Astrocyte (in vitro differentiated cells and primary cell): ENCODE results near the gene NSMF. TPM values are rescaled to one million over a fixed set of nuclear protein-coding genes. Genes with fewer than 3 reads are reported as not detected.

Experiments
- DNase-seq: peaks from one replicate; pipeline ENCODE4 v3.0.0-alpha.2; 2010; ENCODE audit warnings: low read depth
- FAIRE-seq: peaks from 2 replicates; lab custom pipeline; 2011; peaks lifted over from hg19 to GRCh38; lab: Jason Lieb, UNC
- H2AFZ ChIP-seq: 2 replicates; pipeline ENCODE4 v1.6.0; 2012; ENCODE audit warnings: low read depth, low read length, inconsistent platforms
- H3K27ac ChIP-seq: 2 replicates; pipeline ENCODE4 v1.5.1; 2011; ENCODE audit warnings: low read depth, low read length, inconsistent platforms
- H3K27me3 ChIP-seq: 2 replicates; pipeline ENCODE4 v1.6.0; 2011; ENCODE audit warnings: low read length, inconsistent platforms; ENCODE audit not compliant: insufficient read depth
- H3K36me3 ChIP-seq: 2 replicates; pipeline ENCODE4 v1.5.1; 2011; ENCODE audit warnings: low read length, inconsistent platforms; ENCODE audit not compliant: insufficient read depth
- H3K4me1 ChIP-seq: 2 replicates; pipeline ENCODE4 v1.5.1; 2011; ENCODE audit warnings: low read length, inconsistent platforms; ENCODE audit not compliant: insufficient read depth
- H3K4me2 ChIP-seq: 2 replicates; pipeline ENCODE4 v1.6.0; 2012; ENCODE audit warnings: low read length, inconsistent platforms
- H3K4me3 ChIP-seq: 2 replicates; pipeline ENCODE4 v1.5.1; 2011; ENCODE audit warnings: low read depth, mild to moderate bottlenecking, low read length, inconsistent platforms; ENCODE audit not compliant: insufficient read depth
- H3K79me2 ChIP-seq: 2 replicates; pipeline ENCODE4 v1.6.0; 2012; ENCODE audit warnings: mild to moderate bottlenecking, low read length, inconsistent platforms; ENCODE audit not compliant: insufficient read depth
- H3K9ac ChIP-seq: 2 replicates; pipeline ENCODE4 v1.6.0; 2012; ENCODE audit warnings: mild to moderate bottlenecking, low read length, inconsistent platforms
- H3K9me3 ChIP-seq: 2 replicates; pipeline ENCODE4 v1.5.1; 2012; ENCODE audit warnings: low read depth, mild to moderate bottlenecking, low read length, inconsistent platforms; ENCODE audit not compliant: insufficient read depth
- H4K20me1 ChIP-seq: 2 replicates; pipeline ENCODE4 v1.6.0; 2012; ENCODE audit warnings: low read length, inconsistent platforms; ENCODE audit not compliant: insufficient read depth
- H3K27ac Mint-ChIP-seq: one replicate; pipeline ENCODE4 v1.8.0; 2021; ENCODE audit warnings: mild to moderate bottlenecking, mixed read lengths; ENCODE audit not compliant: unreplicated experiment
- H3K27me3 Mint-ChIP-seq: one replicate; pipeline ENCODE4 v1.8.0; 2021; ENCODE audit warnings: low read depth, mixed read lengths; ENCODE audit not compliant: unreplicated experiment
- H3K36me3 Mint-ChIP-seq: one replicate; pipeline ENCODE4 v1.8.0; 2021; ENCODE audit warnings: low read depth, mixed read lengths; ENCODE audit not compliant: unreplicated experiment
- H3K4me1 Mint-ChIP-seq: one replicate; pipeline ENCODE4 v1.8.0; 2021; ENCODE audit warnings: low read depth, mixed read lengths; ENCODE audit not compliant: unreplicated experiment
- H3K4me3 Mint-ChIP-seq: one replicate; pipeline ENCODE4 v1.8.0; 2021; ENCODE audit warnings: mild to moderate bottlenecking, moderate library complexity, mixed read lengths; ENCODE audit not compliant: unreplicated experiment
- H3K9me3 Mint-ChIP-seq: one replicate; pipeline ENCODE4 v1.8.0; 2021; ENCODE audit warnings: mild to moderate bottlenecking, mixed read lengths; ENCODE audit not compliant: unreplicated experiment
- EZH2 ChIP-seq: IDR thresholded peaks from 2 replicates; pipeline ENCODE4 v1.6.1; 2012; ENCODE audit warnings: mild to moderate bottlenecking, low read length, inconsistent platforms; ENCODE audit not compliant: insufficient read depth
- total RNA-seq: library from RNA; stranded (reverse); gene quantifications from 2 replicates; pipeline ENCODE4 v1.2.1, GENCODE V29; 2021
- TF ChIP-seq, protein P1 (sequence below): IDR thresholded peaks from 2 replicates; pipeline ENCODE4 v1.5.1; 2011; ENCODE audit warnings: low read depth, mild to moderate bottlenecking, inconsistent platforms, low read length, moderate library complexity; ENCODE audit not compliant: insufficient read depth

NSMF gene
- total RNA-seq, 1 donor from 2014 or later, result 50.5 TPM

DNA sequence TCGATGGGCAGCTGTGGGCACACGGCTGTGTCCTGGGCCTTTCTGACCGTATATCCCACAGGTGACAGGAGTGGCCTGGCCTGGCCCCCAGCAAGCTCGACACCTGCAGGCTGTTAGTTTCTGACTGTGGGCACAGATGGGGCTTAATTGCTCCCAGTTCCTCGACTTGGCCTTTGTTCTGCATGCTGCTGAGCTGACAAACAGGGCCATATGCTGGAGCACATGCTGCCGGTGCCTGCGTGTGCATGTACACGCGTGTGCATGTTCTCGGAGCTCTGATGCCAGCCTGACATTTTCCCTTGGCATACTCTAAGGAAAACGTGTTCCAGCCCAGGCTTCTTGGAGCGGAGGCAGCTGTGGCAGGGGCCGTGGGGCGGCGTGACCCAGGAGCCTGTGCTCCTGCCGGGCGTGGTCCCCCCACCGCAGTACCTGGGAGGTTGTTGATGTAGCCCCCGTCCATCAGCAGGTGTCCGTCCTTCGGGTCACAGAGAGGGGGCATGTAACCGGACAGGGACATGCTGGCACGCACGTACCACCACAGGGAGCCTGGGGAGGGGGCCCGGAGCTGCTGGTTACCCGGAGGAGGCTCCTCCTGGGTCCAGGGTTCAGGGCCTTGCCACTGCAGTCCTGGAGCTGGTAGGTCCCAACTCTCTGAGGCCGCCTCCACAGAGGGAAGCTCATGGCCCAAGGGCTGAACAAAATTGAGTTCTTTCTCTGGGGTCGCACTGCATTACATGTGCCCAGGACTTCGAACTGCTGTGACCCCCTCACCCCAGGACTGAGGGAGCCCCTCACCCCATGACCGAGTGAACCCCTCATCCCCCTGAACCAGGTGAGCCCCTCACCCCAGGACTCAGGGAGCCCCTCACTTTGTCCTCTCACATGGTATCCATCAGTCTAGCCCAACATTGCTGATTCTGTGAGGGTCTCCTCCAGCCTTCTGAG, 4.1 kb upstream of the NSMF start:
- H3K79me2 ChIP-seq, result no peaks in the 10 kb centered on the region
- Mint-ChIP-seq H3K27ac (no peak overlapping the region), H3K36me3 (peaks cover 3% of the 10 kb centered on the region), H3K9me3 (no peaks in the 10 kb centered on the region), H3K4me1 (no peaks in the 10 kb centered on the region), H3K4me3 (no peak overlapping the region), H3K27me3 (peaks cover 6% of the 10 kb centered on the region)
- TF ChIP-seq, protein P1, sequence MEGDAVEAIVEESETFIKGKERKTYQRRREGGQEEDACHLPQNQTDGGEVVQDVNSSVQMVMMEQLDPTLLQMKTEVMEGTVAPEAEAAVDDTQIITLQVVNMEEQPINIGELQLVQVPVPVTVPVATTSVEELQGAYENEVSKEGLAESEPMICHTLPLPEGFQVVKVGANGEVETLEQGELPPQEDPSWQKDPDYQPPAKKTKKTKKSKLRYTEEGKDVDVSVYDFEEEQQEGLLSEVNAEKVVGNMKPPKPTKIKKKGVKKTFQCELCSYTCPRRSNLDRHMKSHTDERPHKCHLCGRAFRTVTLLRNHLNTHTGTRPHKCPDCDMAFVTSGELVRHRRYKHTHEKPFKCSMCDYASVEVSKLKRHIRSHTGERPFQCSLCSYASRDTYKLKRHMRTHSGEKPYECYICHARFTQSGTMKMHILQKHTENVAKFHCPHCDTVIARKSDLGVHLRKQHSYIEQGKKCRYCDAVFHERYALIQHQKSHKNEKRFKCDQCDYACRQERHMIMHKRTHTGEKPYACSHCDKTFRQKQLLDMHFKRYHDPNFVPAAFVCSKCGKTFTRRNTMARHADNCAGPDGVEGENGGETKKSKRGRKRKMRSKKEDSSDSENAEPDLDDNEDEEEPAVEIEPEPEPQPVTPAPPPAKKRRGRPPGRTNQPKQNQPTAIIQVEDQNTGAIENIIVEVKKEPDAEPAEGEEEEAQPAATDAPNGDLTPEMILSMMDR, result no peak
- TF ChIP-seq EZH2, result no peak
- peaks cover 4% of the 10 kb centered on the region for H4K20me1 ChIP-seq
- H3K4me2 ChIP-seq, result no peak overlapping the region
- no peaks in the 10 kb centered on the region for H3K9me3 ChIP-seq
- H3K27ac ChIP-seq, result no peak overlapping the region
- peaks cover 8% of the 10 kb centered on the region for H3K4me1 ChIP-seq
- no peak overlapping the region for H3K9ac ChIP-seq
- FAIRE-seq, result no peak
- H3K27me3 ChIP-seq, result no peaks in the 10 kb centered on the region
- H2AFZ ChIP-seq, result no peak overlapping the region
- no peaks in the 10 kb centered on the region for H3K36me3 ChIP-seq
- no peak overlapping the region for H3K4me3 ChIP-seq
- no peak for DNase-seq

DNA sequence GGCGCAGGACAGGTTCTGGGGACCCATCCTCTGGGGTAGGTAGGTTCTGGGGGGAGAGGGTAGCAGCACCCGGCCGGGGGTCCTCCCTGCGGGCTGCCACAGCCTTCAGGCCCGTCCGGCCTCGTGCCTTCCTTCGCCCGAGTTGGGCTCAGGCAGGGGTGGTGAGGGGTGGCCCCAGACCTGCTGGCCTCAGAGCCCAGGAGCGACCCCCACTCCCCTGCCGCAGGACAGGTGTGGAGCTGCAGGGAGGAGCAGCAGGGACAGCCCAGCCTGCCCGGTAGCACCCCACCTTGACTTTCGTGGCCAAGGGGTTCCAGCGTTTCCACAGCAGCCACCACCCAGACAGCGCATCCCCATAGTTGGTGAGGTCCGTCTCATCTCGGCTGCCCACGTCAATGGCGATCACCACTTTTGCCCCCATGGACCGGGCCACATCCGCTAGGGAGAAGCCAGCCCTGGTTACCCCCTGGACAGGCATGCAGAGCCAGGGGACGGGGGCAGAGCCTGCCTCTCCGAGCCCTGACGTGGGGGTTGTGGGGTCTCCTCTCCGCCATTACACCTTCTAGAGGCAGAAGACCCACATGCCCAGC, 3.4 kb upstream of the NSMF start:
- Mint-ChIP-seq H3K4me1 (no peaks in the 10 kb centered on the region), H3K27me3 (peaks cover 6% of the 10 kb centered on the region), H3K4me3 (no peak overlapping the region), H3K27ac (no peak overlapping the region), H3K36me3 (peaks cover 3% of the 10 kb centered on the region), H3K9me3 (no peaks in the 10 kb centered on the region)
- Histone ChIP-seq H3K4me3 (no peak overlapping the region), H3K4me2 (no peak overlapping the region), H3K36me3 (no peaks in the 10 kb centered on the region), H3K9me3 (no peaks in the 10 kb centered on the region), H3K27ac (no peak overlapping the region), H2AFZ (no peak overlapping the region), H3K9ac (no peak overlapping the region), H4K20me1 (peaks cover 12% of the 10 kb centered on the region), H3K79me2 (no peaks in the 10 kb centered on the region), H3K4me1 (peaks cover 15% of the 10 kb centered on the region), H3K27me3 (no peaks in the 10 kb centered on the region)
- FAIRE-seq (no peak), DNase-seq (no peak)
- no peak for TF ChIP-seq EZH2
- TF ChIP-seq, protein P1, result no peak
